Glutamatergic neuron (in vitro differentiated cells): ENCODE results near the gene STAM. TPM values are rescaled to one million over a fixed set of nuclear protein-coding genes. Genes with fewer than 3 reads are reported as not detected.

Experiments
- DNase-seq: peaks from one replicate; pipeline ENCODE4 v3.0.0; 2022
- H3K27ac Mint-ChIP-seq: one replicate; pipeline ENCODE4 v1.8.0; 2020; ENCODE audit warnings: mild to moderate bottlenecking, mixed read lengths, inconsistent platforms; ENCODE audit not compliant: unreplicated experiment
- H3K27me3 Mint-ChIP-seq: one replicate; pipeline ENCODE4 v1.8.0; 2020; ENCODE audit warnings: mild to moderate bottlenecking, moderate library complexity, mixed read lengths, inconsistent platforms; ENCODE audit not compliant: unreplicated experiment
- H3K36me3 Mint-ChIP-seq: one replicate; pipeline ENCODE4 v1.8.0; 2020; ENCODE audit warnings: mild to moderate bottlenecking, mixed read lengths, inconsistent platforms; ENCODE audit not compliant: unreplicated experiment
- H3K4me1 Mint-ChIP-seq: one replicate; pipeline ENCODE4 v1.8.0; 2020; ENCODE audit warnings: mild to moderate bottlenecking, low read depth, mixed read lengths, inconsistent platforms; ENCODE audit not compliant: unreplicated experiment
- H3K4me3 Mint-ChIP-seq: one replicate; pipeline ENCODE4 v1.8.0; 2020; ENCODE audit warnings: mild to moderate bottlenecking, mixed read lengths, inconsistent platforms; ENCODE audit not compliant: unreplicated experiment
- H3K9me3 Mint-ChIP-seq: one replicate; pipeline ENCODE4 v1.8.0; 2020; ENCODE audit warnings: mild to moderate bottlenecking, moderate library complexity, mixed read lengths, inconsistent platforms; ENCODE audit not compliant: unreplicated experiment
- total RNA-seq: library from RNA; stranded (reverse); fragmentation: NEBNext Ultra II Directional; extraction: Animal tissue kit (Norgen Biotek cat#: 25700); gene quantifications from one replicate; pipeline ENCODE4 v1.2.1, GENCODE V29; 2021; ENCODE audit not compliant: unreplicated experiment
- TF ChIP-seq, protein P1 (sequence below): fragments of 200-600 bp; sonication (generic); IDR thresholded peaks from one replicate; pipeline ENCODE4 v1.5.0; 2021; ENCODE audit not compliant: partially characterized antibody, unreplicated experiment

Gene STAM
- total RNA-seq, 1 donor from 2014 or later: 81.0 TPM

DNA sequence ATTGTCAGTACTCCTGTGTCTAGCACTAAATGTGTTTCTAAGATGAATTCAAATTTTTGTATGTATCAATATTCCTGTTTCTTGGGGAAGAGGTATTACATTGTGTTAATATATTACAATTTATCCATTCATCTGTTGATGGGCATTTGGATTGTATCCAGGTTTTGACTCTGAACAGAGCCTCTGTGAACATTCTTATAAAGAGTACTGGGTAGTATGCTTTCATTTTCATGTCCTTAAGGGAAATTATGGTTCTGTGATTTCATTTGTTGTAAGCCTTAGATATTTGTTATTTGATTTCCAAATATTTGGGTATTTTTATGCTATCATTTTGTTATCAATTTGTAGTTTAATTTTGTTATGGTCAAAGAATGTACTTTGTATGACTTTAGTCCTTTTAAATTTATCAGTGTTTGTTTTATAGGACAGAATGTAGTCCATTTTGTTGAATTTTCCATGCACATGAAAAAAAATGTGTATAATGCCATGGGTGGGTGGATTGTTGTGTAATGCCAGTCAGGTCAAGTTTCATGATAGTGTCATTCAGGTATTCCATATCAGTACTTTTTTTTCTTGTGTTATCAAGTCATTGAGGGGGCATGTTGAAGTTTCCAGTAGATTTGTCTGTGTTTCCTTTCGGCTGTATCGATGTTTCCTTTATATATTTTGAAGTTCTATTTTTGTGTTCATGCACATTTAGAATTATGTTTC is 38.4 kb downstream of the STAM start:
- Mint-ChIP-seq H3K36me3 (no peaks in the 10 kb centered on the region), H3K27ac (no peak overlapping the region), H3K27me3 (no peaks in the 10 kb centered on the region), H3K9me3 (no peaks in the 10 kb centered on the region), H3K4me3 (no peak overlapping the region), H3K4me1 (peaks cover 14% of the 10 kb centered on the region)
- TF ChIP-seq, protein P1, sequence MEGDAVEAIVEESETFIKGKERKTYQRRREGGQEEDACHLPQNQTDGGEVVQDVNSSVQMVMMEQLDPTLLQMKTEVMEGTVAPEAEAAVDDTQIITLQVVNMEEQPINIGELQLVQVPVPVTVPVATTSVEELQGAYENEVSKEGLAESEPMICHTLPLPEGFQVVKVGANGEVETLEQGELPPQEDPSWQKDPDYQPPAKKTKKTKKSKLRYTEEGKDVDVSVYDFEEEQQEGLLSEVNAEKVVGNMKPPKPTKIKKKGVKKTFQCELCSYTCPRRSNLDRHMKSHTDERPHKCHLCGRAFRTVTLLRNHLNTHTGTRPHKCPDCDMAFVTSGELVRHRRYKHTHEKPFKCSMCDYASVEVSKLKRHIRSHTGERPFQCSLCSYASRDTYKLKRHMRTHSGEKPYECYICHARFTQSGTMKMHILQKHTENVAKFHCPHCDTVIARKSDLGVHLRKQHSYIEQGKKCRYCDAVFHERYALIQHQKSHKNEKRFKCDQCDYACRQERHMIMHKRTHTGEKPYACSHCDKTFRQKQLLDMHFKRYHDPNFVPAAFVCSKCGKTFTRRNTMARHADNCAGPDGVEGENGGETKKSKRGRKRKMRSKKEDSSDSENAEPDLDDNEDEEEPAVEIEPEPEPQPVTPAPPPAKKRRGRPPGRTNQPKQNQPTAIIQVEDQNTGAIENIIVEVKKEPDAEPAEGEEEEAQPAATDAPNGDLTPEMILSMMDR: no peak
- DNase-seq: no peak

DNA sequence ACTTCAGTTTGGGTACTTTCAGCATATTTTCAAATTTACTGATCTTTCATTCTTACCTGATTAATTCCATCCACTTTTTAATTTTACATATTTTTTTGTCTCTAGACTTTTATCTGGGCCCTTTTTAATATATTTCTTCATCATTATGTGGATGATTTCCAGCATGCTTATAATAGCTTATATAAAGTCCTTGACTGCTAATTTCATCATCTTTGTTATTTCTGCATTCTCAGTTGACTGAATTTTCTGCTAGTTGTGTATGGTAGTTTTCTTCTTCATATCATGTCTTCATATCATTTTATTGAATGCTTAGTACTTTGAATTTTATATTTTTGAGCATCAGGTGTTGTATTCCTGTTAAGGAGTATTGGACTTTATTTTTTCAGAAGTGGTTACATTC is 39.6 kb downstream of the STAM start:
- no peak for DNase-seq
- TF ChIP-seq, protein P1: no peak
- Mint-ChIP-seq H3K36me3 (no peaks in the 10 kb centered on the region), H3K4me3 (no peak overlapping the region), H3K4me1 (peaks cover 14% of the 10 kb centered on the region), H3K9me3 (no peaks in the 10 kb centered on the region), H3K27ac (no peak overlapping the region), H3K27me3 (no peaks in the 10 kb centered on the region)

DNA sequence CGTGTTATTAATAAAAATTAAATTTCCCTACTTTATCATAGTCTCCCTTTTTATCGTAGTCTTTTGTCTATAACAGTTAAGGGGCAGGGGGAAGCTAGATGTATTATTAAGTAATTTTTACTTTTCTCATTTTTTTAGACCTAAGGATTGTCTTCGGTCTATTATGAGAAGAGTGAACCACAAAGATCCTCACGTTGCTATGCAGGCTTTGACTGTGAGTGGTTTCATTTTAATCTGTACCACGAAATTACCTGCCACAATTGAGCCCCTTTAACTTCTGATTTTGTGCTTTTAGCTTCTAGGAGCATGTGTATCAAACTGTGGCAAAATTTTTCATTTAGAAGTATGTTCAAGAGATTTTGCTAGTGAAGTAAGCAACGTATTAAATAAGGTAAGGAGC is 40.6 kb downstream of the STAM start:
- Mint-ChIP-seq H3K36me3 (no peaks in the 10 kb centered on the region), H3K4me3 (no peak overlapping the region), H3K4me1 (peaks cover 14% of the 10 kb centered on the region), H3K9me3 (no peaks in the 10 kb centered on the region), H3K27ac (no peak overlapping the region), H3K27me3 (no peaks in the 10 kb centered on the region)
- TF ChIP-seq, protein P1: no peak
- no peak for DNase-seq

DNA sequence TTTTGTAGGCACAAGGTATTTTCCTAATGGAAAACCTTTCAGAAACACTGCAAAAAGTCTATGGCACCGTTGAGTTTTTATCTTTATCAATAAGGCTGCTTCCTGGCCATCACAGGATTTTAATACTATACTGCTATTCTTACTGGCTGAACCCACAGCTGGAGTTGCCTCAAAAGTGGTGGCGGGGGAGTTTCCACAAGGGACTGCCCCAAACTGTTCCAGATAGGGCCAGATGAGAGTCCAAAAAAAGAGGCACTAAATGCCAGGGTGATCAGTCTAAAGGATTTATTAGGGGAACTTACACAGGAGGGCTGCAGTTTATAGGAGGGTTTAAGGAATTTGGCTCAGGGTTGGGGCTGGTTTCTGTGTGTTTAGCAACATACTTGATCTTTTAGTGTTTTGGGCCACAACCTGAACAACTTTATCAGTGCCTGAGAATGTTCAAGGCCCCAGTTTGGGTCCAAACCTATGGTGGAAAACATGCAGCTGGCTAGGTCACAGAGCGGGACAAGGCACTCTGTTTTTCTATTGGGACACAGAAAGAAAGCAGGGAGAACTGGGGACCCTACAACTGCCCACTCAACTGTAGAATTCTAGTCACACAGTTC is 41.4 kb downstream of the STAM start:
- Mint-ChIP-seq H3K4me1 (peaks cover 14% of the 10 kb centered on the region), H3K9me3 (no peaks in the 10 kb centered on the region), H3K27ac (peak overlapping the region; percentile 59), H3K36me3 (no peaks in the 10 kb centered on the region), H3K4me3 (no peak overlapping the region), H3K27me3 (no peaks in the 10 kb centered on the region)
- TF ChIP-seq, protein P1: no peak
- no peak for DNase-seq

DNA sequence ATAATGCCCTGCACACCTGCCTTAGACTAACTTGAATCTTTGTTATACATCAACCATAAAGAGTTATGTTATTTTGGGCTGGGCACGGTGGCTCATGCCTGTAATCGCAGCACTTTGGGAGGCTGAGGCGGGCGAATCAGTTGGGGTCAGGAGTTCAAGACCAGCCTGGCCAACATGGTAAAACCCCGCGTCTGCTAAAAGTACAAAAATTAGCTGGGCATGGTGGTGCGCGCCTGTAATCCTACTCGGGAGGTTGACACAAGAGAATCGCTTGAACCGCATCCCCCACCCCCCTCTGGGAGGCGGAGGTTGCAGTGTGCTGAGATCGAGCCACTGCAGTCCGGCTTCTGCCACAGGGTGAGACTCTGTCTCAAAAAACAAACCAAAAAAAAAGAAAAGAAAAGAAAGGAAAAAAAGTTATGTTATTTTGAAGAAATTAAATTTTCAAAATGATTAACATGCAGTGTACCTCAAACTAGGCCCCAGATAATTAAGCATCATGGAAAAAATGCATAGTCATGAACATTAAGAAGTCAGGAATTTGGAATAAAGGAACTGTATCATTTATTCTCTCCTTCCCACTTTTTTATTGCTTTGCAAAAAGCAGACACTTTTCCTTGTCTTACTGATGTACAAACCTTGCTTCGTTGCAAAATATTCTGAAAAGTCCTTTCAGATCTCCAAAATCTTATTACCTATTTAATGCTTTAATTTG is 43.3 kb downstream of the STAM start:
- H3K9me3 Mint-ChIP-seq: no peaks in the 10 kb centered on the region
- no peak overlapping the region for H3K27ac Mint-ChIP-seq
- TF ChIP-seq, protein P1: no peak
- no peaks in the 10 kb centered on the region for H3K27me3 Mint-ChIP-seq
- no peak overlapping the region for H3K4me3 Mint-ChIP-seq
- no peak for DNase-seq
- H3K4me1 Mint-ChIP-seq: peaks cover 17% of the 10 kb centered on the region
- no peaks in the 10 kb centered on the region for H3K36me3 Mint-ChIP-seq
